Heart right ventricle (tissue), 16 donors: Measurements from ENCODE around the gene TFEB. TPM values are rescaled to one million over a fixed set of nuclear protein-coding genes. Genes with fewer than 3 reads are reported as not detected.

Source experiments
- ATAC-seq, 8 donors: fragments of 200-7000 bp; cut with Tn5 transposase; one replicate each; pipeline ENCODE4 v1.9.1; 2020; ENCODE audit warnings: mild to moderate bottlenecking in 8 of 8, moderate library complexity in 8 of 8, moderate number of reproducible peaks in 1 of 8
- DNase-seq, 2 donors: peaks; one replicate each; pipeline ENCODE4 v3.0.0-alpha.2; 2020
- H3K27ac ChIP-seq, 10 donors: fragments of 200-600 bp; sonication (generic) in 2 of 10; one replicate each; pipeline versions ENCODE4 v1.5.0 to v1.8.0; 2020 to 2022; ENCODE audit warnings: mild to moderate bottlenecking in 3 of 10
- H3K27me3 ChIP-seq, 7 donors: fragments of 200-600 bp; one replicate each; pipeline ENCODE4 v1.8.0; 2021 to 2022; ENCODE audit warnings: mild to moderate bottlenecking in 2 of 7
- H3K36me3 ChIP-seq, 9 donors: fragments of 200-600 bp; sonication (generic) in 1 of 9; one replicate each; pipeline versions ENCODE4 v1.5.0 to v1.8.0; 2020 to 2022; ENCODE audit warnings: mild to moderate bottlenecking in 2 of 9
- H3K4me1 ChIP-seq, 9 donors: fragments of 200-600 bp; sonication (generic) in 1 of 9; one replicate each; pipeline versions ENCODE4 v1.5.0 to v1.8.0; 2020 to 2022; ENCODE audit warnings: mild to moderate bottlenecking in 4 of 9
- H3K4me3 ChIP-seq, 10 donors: fragments of 200-600 bp; sonication (generic) in 2 of 10; one replicate each; pipeline versions ENCODE4 v1.5.0 to v1.8.0; 2020 to 2022; ENCODE audit warnings: mild to moderate bottlenecking in 7 of 10, moderate library complexity in 2 of 10
- H3K9me3 ChIP-seq, 11 donors: fragments of 200-600 bp in 10 of 11; sonication (generic) in 2 of 11; one replicate each; pipeline versions ENCODE4 v1.5.0 to v1.8.0; 2013 to 2022; ENCODE audit warnings: mild to moderate bottlenecking in 2 of 11, control low read depth in 1 of 11, moderate library complexity in 1 of 11
- WGBS, 2 donors: extraction: QIAGEN DNeasy Blood & Tissue Kit; methylation state at CpG; one replicate each; pipeline ENCODE4 v1.1.7; 2013; ENCODE audit warnings: inconsistent platforms in 1 of 2; 5-methylcytosine and 5-hydroxymethylcytosine counted together
- intact Hi-C, 10 donors: fragments of 100-400 bp; cut with DNase I; formaldehyde crosslinking; loops; one replicate each; pipeline versions ENCODE4 v1.11.1 to v1.14.2; 2022
- polyA plus RNA-seq, 2 donors: library from polyadenylated mRNA; stranded (reverse); fragments of 200-250 nt; gene quantifications; one replicate each; pipeline ENCODE4 v1.2.3, GENCODE V29; 2013
- total RNA-seq, 10 donors: library from RNA; stranded (reverse); fragmentation: NEBNext Ultra II Directional in 3 of 10; extraction: Animal tissue kit (Norgen Biotek cat#: 25700) in 3 of 10; gene quantifications; one replicate each; pipeline versions ENCODE4 v1.2.1 to v1.2.4, GENCODE V29; 2021 to 2023
- TF ChIP-seq, protein P1 (sequence below), 9 donors: fragments of 200-600 bp; sonication (generic) in 2 of 9; IDR thresholded peaks; one replicate each; pipeline versions ENCODE4 v1.5.0 to v1.8.0; 2021 to 2022; ENCODE audit warnings: antibody characterized with exemption in 9 of 9, mild to moderate bottlenecking in 5 of 9, moderate library complexity in 1 of 9
- donor health status: Arrhythmogenic right ventricular cardiomyopathy.
- donor health status: ischemic (EF 13 %, LVEDD 7.1; RV severe dilation, severe dysfunction).
- donor health status: healthy with polysubstance abuse.
- donor health status: DM: no; HTN: yes; CAD: no.
- donor health status: DM: no; HTN: no; CAD: no.
- donor health status: ischemic (EF 25% LVEDD 6.9; RV normal size, moderate dysfunction).
- donor health status: ischemic (EF 25% LVEDD 5.7; RV mildly dilated, moderate dysfunction).
- donor health status: healthy.
- donor health status: DM: yes; HTN: yes; CAD: no.
- donor health status: Ischemic cardiomyopathy.
- donor health status: ischemic (EF 35%, LVEDD 5.7; RV mildly dilated, moderate dysfunction).
- donor health status: nonischemic (EF 11% LVEDD 7.7; RV severe dilation, severe dysfunction).
- donor health status: DM: yes; HTN: yes; CAD: no.
- donor health status: PGD.
- donor health status: ischemic (EF 29% LVEDD 5.4; RV normal size, mild dysfunction).
- donor health status: nonischemic (EF 23%, LVEDD 6.1; RV moderate dilation, normal function).

Gene TFEB
- total and polyA plus RNA-seq, 12 donors: 29.2 to 52.3 (median 39.6) TPM

DNA sequence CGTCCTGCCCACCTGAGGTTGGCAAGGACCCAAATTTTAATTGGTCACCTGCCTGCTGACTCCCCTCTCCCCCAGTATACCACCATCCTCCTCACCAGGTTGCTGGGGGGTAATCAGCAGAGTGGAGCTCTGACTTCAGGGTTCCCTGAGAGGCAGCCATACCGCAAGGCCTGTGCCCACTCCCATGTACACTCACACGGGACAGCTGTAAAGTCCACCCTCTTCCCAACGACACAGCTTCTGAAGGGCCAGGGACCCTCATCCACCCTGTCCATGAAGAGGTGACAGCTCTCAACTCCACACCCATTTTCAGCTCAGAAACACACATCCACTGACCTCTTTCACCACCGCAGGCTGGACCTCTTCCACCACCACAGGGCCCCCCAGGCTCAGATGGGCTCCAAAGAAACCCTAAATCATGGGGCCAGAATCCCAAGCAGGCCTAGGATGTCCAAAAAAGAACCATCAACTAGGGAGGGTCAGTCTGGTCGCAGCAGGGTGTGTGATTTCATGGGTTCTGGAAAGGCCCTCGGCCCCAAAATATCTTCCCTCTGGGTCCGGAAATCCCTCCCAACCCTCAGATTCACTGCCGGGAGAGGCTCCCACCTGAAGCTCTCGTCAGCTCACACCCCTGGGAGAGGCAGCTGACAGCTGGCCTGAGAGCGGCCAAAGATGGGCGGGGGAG, 30.0 kb downstream of the TFEB start:
- TF ChIP-seq, protein P1, sequence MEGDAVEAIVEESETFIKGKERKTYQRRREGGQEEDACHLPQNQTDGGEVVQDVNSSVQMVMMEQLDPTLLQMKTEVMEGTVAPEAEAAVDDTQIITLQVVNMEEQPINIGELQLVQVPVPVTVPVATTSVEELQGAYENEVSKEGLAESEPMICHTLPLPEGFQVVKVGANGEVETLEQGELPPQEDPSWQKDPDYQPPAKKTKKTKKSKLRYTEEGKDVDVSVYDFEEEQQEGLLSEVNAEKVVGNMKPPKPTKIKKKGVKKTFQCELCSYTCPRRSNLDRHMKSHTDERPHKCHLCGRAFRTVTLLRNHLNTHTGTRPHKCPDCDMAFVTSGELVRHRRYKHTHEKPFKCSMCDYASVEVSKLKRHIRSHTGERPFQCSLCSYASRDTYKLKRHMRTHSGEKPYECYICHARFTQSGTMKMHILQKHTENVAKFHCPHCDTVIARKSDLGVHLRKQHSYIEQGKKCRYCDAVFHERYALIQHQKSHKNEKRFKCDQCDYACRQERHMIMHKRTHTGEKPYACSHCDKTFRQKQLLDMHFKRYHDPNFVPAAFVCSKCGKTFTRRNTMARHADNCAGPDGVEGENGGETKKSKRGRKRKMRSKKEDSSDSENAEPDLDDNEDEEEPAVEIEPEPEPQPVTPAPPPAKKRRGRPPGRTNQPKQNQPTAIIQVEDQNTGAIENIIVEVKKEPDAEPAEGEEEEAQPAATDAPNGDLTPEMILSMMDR (IDR thresholded peaks at IDR 0.05): no peak
- ATAC-seq (peak in 2 of 8 donors; percentile 1 to 87), DNase-seq (no peak)
- no peaks in the 10 kb centered on the region for H3K27me3 ChIP-seq
- no peaks in the 10 kb centered on the region for H3K9me3 ChIP-seq
- peak overlapping the region in 9 of 10 donors; percentile 66 to 92 (median 82) for H3K27ac ChIP-seq
- intact Hi-C loops: loop anchor here in 1 of 10 donors (5.0 kb wide), 1 partner anchor 72 kb away; the partner anchor contains the start of gene FRS3
- peak overlapping the region in 8 of 10 donors; percentile 0 to 33 (median 21) for H3K4me3 ChIP-seq
- H3K36me3 ChIP-seq: peaks cover 0 to 6% (median 0%) of the 10 kb centered on the region in 9 donors
- peaks cover 36 to 96% (median 69%) of the 10 kb centered on the region in 9 donors for H3K4me1 ChIP-seq
- 46 to 57% methylated on average over 12 of the region's 12 CpGs for whole genome bisulfite sequencing, 2 donors

DNA sequence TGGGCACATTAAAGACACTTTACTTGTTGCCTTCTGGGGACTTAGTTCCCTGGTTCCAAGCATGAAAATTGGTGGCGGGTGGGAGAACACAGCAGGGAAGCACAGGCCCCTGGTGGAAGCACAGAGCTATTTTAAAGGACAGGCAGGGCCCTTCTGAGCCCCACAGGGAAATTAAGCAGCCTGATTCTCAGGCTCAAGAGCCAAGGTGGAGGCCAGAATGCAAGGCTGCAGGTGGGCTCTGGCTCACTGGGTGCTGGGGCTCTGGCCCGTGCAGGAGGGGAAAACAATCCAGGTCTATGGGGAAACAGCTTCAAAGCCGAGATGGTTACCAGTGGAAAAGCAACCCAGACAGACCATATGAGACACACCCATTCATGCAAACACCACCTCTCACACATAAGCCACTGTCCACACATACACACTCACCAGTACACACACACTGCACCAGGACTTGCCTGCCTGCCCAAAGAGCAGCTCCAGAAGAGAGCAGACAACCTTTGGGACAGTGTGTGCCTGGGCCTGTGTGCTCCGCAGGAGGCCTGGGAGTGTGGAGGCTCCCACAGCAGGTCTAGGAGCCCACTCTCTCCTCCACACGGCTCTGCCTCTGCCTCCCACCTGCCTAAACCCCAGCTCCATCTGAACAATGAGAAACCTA, 30.6 kb downstream of the TFEB start:
- Histone ChIP-seq H3K4me1 (peaks cover 36 to 95% (median 71%) of the 10 kb centered on the region in 9 donors), H3K27me3 (no peaks in the 10 kb centered on the region), H3K27ac (peak overlapping the region in 9 of 10 donors; percentile 66 to 92 (median 82)), H3K9me3 (no peaks in the 10 kb centered on the region), H3K4me3 (peak overlapping the region in 8 of 10 donors; percentile 0 to 33 (median 21)), H3K36me3 (peaks cover 0 to 6% (median 0%) of the 10 kb centered on the region in 9 donors)
- intact Hi-C loops: loop anchor here in 1 of 10 donors (5.0 kb wide), 1 partner anchor 73 kb away; the partner anchor contains the start of gene FRS3
- WGBS, 2 donors: 84 to 86% methylated on average over 5 of the region's 5 CpGs
- no peak for DNase-seq
- ATAC-seq: peak in 1 of 8 donors; percentile 2
- TF ChIP-seq, protein P1 (IDR thresholded peaks at IDR 0.05): no peak

DNA sequence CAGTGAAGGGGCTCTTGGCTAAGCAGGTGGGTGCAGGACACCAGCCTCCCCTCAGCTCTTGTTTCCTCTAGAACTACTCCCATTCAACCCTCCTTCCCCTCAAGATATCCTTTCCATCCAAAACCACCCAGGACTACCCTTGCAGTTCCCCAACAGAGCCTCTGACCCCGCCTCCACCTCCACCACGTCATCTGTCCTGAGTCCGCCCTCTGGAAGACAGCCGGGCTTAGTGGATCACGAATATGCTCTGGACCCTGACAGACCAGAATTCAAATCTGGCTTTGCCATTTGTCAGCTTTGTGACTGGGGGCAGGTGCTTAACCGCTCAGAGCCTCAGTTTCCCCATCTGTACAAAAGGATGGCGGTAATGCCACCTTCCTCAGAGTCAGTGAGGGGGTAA, 31.4 kb downstream of the TFEB start:
- ATAC-seq: no peak
- WGBS, 2 donors: 71 to 72% methylated on average over 7 of the region's 7 CpGs
- TF ChIP-seq, protein P1 (IDR thresholded peaks at IDR 0.05): no peak
- Histone ChIP-seq H3K27me3 (no peaks in the 10 kb centered on the region), H3K4me1 (peaks cover 36 to 100% (median 71%) of the 10 kb centered on the region in 9 donors), H3K4me3 (no peak overlapping the region), H3K9me3 (no peaks in the 10 kb centered on the region), H3K36me3 (peaks cover 0 to 6% (median 0%) of the 10 kb centered on the region in 9 donors), H3K27ac (peak overlapping the region in 4 of 10 donors; percentile 27 to 83 (median 56))
- DNase-seq: no peak
- intact Hi-C loops: no loop called here

DNA sequence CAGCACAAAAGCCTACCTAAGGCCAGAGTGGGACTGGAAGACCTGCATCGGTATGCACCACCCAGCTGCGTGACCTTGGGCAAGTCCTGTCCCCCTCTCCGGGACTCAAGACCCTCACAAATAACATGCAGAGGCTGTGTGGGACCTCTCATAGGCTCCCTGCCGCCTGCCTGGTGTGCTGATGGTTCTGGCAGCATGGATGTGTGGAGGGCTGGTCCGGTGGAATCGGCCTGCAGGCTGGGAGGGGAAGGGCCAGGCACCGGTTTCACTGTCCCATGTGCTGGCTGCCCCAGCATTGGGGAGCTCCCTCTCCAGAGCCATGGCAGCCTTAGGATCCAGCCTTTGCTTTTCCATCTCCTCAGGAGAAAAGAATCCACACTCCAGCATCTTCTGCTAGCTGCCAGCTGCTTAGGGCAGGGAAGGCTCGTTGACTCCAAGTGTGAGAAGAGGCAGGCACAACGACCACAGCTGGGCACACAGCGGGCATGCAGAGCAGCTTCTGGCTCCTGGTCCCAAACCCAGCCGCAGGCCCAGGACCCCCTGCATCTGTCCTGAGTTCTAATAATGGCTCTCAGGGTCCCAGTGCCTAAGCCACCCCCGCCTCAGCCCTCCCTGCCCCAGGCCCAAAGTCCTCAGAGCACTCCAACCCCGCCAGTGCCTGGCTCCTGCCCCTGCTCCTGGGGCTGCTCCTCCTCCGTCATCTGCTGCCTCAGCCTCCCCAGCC, 32.5 kb downstream of the TFEB start:
- intact Hi-C loops: no loop called here
- TF ChIP-seq, protein P1 (IDR thresholded peaks at IDR 0.05): no peak
- H3K4me1 ChIP-seq: peaks cover 29 to 100% (median 71%) of the 10 kb centered on the region in 9 donors
- H3K27ac ChIP-seq: peak overlapping the region in 1 of 10 donors; percentile 93
- no peaks in the 10 kb centered on the region for H3K27me3 ChIP-seq
- ATAC-seq: no peak
- 86 to 88% methylated on average over 14 of the region's 14 CpGs for WGBS, 2 donors
- DNase-seq: no peak
- H3K9me3 ChIP-seq: no peaks in the 10 kb centered on the region
- H3K36me3 ChIP-seq: peaks cover 0 to 9% (median 0%) of the 10 kb centered on the region in 9 donors
- no peak overlapping the region for H3K4me3 ChIP-seq
